Medulla oblongata (tissue), 1 donor: ENCODE results near the gene IL6ST.
A peak's percentile ranks its signal among the peaks of the same experiment; 100 is the strongest.
"Not testable (repeated sequence)": the region's sequence is repeated elsewhere in the genome, so short reads cannot be mapped to it uniquely, and the experiment has no call there.

Experiments used
- DNase-seq: peaks from one replicate; pipeline ENCODE4 v3.0.0-alpha.2; 2015; ENCODE audit errors: extremely low spot score

Gene IL6ST

DNA sequence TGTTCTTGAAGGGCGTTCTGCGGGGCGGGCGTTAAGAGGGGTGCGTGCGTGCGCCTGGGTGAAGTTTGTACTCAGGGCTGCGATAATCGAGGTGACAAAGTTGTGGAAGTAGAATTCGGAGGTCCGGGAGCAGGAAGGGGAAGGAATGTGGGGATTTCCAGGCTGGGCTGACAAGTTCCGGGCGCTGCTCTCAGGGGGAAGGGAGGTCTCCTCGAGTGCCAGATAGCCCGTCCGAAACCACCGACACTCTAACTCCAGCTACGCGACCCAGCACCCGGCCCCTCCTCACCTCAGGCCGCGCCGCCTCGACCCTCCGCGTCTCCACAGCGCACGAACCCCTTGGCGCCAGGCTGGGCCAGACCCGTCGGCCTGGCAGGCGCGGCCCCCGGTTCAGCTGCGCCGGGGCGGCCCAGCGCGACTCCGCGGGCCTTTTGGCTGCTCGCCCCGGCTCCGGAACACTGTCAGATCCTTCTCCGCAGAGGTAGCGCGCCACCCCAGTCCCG is at the start of gene IL6ST:
Gene IL6ST (minus strand): TSS at position 469 of the 503 bp plus-strand sequence. CDS start 18,685 bp downstream, outside the sequence.
- no peak for DNase-seq

GRCh38 chr5:56039985-56040384 is 45.2 kb upstream of the IL6ST start:
- DNase-seq, result peak; percentile 66

GRCh38 chr5:56038206-56038605 is 43.4 kb upstream of the IL6ST start:
- not testable (repeated sequence) for DNase-seq

- DNase-seq, result peak; percentile 61
Measured at GRCh38 chr5:56037531-56038010, 42.8 kb upstream of the IL6ST start.

- DNase-seq, result not testable (repeated sequence)
Measured at GRCh38 chr5:56035394-56035793, 40.6 kb upstream of the IL6ST start.

DNA sequence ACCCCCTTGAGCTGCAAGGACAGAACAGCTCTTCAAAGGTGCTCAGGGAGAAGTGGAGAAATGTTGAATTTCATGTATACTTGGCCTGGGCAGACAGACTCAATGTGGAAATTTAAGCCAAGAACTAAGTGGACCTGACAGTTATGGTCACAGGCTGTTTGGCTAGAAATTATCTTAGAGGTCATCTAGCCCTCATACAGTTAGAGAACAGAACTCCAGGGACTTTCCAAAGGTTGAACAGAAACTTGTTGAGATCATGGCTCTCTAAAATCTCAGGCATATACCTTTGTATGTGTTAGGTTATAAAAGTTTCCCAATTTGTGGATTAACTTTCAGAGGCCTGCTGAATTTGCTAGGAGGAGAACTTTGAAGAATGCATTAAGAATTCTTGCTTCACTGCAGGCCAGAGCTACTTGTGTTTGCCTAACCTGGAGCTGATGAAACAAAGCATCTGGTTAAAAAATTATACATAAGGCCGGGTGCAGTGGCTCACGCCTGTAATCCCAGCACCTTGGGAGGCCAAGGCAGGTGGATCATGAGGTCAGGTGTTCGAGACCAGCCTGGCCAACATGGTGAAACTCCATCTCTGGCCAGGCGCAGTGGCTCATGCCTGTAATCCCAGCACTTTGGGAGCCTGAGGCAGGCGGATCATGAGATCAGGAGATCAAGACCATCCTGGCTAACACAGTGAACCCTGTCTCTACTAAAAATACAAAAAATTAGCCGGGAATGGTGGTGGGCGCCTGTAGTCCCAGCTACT is 35.3 kb upstream of the IL6ST start:
- DNase-seq, result not testable (repeated sequence)

GRCh38 chr5:56029457-56029856 is 34.7 kb upstream of the IL6ST start:
- DNase-seq, result no peak

- DNase-seq, result no peak
Measured at GRCh38 chr5:56028708-56029107, 33.9 kb upstream of the IL6ST start.

DNA sequence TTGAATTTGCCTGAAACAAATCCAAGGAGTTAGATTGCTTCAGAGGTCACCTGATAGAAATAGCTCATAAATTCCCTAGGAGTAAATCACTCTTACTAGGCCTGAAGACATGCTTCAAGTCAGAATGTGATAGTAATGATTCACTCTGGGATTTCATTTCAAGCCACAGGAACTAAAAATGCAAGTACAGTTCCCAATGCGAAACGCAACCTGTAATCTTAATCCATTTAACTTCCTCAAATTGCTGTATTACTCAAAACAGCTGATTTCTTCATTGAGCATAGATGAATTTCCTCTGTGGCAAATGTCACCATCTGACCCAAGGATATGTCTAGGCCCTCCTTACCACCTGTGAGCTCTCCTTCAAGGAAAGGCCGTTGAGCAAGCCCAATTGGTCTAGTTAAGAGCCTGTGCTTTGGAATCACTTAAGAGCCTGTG is 32.1 kb upstream of the IL6ST start:
- no peak for DNase-seq

DNA sequence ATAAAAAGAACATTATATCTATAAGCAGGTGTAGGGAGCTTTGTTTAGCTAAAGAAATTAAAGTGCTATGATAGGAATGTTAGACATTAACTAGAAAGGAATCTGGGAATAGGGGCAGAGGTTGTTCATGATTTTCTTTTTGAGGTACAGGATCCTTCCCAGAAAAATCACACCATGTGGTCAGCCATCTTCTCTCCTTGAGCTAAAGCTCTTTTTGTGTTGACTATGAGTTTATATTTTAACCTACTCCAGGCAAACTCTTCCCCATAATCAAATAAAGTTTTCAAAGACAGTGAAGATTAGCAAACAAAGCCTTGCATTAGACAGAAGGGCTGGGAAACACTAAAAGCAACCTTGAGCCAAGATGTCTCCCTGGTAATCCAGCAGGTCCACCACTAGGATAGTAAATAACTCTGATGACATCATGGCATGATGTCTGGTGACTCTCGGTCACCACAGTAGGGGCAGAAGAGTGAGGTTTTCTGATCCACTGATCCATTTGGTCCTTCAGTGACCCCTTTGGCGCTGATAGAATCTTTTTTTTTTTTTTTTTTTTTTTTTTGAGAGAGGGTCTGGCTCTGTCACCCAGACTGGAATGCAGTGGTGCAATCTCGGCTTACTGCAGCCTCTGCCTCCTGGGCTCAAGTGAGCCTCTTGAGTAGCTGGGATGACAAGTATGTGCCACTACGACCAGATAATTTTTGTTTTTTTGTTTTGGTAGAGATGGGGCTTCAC is 30.6 kb upstream of the IL6ST start:
- DNase-seq, result no peak

GRCh38 chr5:56024810-56025150 is 30.0 kb upstream of the IL6ST start:
- DNase-seq, result no peak

- no peak for DNase-seq
Measured at GRCh38 chr5:56023296-56023695, 28.5 kb upstream of the IL6ST start.

DNA sequence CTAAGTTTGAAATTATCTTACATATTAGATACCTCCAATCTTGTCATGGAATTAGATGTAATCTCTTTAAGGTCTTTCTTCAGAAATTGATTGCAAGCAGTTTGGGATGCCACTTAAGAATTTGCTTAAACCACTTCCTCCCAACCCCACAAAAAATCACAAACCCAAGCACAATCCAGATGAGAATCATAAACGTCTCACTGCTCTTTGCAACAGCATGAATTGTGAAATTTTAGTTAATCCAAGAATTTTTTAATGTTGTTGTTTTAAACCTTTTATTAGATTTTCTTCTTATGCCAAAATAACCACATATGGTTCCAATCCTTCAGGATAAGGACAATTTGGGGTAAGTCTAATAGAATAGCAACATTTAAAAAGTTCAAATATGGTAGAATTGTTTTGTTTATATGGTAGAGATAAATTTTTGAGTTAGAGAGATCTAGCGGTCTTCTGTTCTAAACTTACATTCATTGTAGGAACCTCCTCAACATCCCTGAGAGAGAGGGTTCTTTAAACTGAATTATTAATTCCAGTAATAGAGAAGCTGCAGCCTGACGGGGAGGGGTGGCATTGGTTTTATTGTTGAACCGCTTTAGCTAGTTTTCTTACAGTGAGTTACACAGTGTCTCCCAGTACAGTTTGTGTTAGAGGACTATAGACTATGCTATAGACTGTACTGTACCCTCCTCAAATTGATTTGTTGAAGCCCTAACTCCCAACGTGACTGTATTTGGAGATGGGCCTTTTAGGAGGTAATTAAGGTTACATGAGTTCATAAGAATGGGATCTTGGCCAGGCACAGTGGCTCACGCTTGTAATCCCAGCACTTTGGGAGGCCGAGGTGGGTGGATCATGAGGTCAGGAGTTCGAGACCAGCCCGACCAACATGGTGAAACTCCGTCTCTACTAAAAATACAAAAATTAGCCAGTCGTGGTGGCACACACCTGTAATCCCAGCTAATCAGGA is 24.8 kb upstream of the IL6ST start:
- no peak for DNase-seq

GRCh38 chr5:56018832-56019231 is 24.1 kb upstream of the IL6ST start:
- no peak for DNase-seq

- not testable (repeated sequence) for DNase-seq
Measured at GRCh38 chr5:56014701-56015100, 19.9 kb upstream of the IL6ST start.

- DNase-seq, result not testable (repeated sequence)
Measured at GRCh38 chr5:56013939-56014338, 19.2 kb upstream of the IL6ST start.

GRCh38 chr5:56012281-56012963 is 17.7 kb upstream of the IL6ST start:
- no peak for DNase-seq

DNA sequence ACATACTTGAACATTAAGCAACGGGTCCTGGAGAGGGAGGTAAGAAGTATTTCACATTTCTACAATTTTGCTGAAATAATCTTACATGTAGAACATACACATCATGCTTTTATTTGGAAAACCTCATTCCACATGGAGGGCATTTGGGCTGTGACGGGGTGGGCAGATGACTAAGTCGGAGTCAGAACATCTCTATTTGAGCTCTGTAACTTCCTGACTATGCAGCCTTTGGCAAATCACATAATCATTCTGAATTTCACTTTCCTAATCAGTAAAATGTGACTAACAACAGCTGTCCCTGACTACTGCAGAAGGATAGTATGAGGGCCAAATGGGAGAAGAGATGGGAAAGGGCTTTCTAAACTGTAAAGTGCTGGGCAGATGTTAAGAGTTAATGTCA is 17.1 kb upstream of the IL6ST start:
- no peak for DNase-seq

DNA sequence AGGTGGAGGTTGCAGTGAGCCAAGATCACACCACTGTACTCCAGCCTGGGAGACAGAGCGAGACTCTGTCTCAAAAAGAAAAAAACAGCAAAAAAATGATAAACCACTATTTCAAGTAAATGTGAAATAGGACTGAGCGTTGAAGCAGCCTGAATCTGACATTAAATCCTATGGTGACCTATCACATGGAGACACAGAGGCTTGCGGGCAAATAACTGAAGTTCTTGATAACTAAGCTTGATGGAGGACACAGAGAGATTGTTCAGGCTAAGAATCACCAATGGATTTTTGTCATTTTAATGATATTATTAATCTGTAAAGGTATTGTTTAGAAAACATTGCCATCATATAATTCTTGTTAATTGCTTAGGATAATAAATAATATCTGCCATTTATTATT is 15.7 kb upstream of the IL6ST start:
- no peak for DNase-seq

- no peak for DNase-seq
Measured at GRCh38 chr5:56006600-56006999, 11.8 kb upstream of the IL6ST start.

- DNase-seq, result no peak
Measured at GRCh38 chr5:56006094-56006493, 11.3 kb upstream of the IL6ST start.
